H9 (cell line): ENCODE results near the gene GPR84. TPM values are rescaled to one million over a fixed set of nuclear protein-coding genes. Genes with fewer than 3 reads are reported as not detected.
"Not testable (repeated sequence)": the region's sequence is repeated elsewhere in the genome, so short reads cannot be mapped to it uniquely, and the experiment has no call there.

Experiments
- DNase-seq: peaks from one replicate; pipeline ENCODE4 v3.0.0-alpha.2; 2017
- H2AFZ ChIP-seq: one replicate; pipeline ENCODE4 v1.6.1; 2013; ENCODE audit warnings: mild to moderate bottlenecking, low read length, control low read depth, moderate library complexity
- H2AK5ac ChIP-seq: 2 replicates; pipeline ENCODE4 v1.6.1; 2013; ENCODE audit warnings: low read length, control low read depth, mixed read lengths; ENCODE audit not compliant: insufficient read length
- H2BK120ac ChIP-seq: one replicate; pipeline ENCODE4 v1.6.1; 2013; ENCODE audit warnings: low read depth, mild to moderate bottlenecking, low read length, control low read depth, inconsistent platforms; ENCODE audit not compliant: poor library complexity, severe bottlenecking
- H2BK12ac ChIP-seq: 2 replicates; pipeline ENCODE4 v1.6.1; 2013; ENCODE audit warnings: low read length, control low read depth, mixed read lengths, low read depth; ENCODE audit not compliant: insufficient read length
- H2BK15ac ChIP-seq: 2 replicates; pipeline ENCODE4 v1.6.1; 2013; ENCODE audit warnings: low read depth, low read length, control low read depth
- H2BK20ac ChIP-seq: one replicate; pipeline ENCODE4 v1.6.1; 2013; ENCODE audit warnings: low read depth, mild to moderate bottlenecking, low read length, control low read depth, inconsistent platforms; ENCODE audit not compliant: poor library complexity, severe bottlenecking
- H2BK5ac ChIP-seq: 2 replicates; pipeline ENCODE4 v1.6.1; 2013; ENCODE audit warnings: low read length, control low read depth, mixed read lengths; ENCODE audit not compliant: insufficient read length
- H3K14ac ChIP-seq: 2 replicates; pipeline ENCODE4 v1.6.1; 2013; ENCODE audit warnings: low read length, control low read depth; ENCODE audit not compliant: insufficient read depth
- H3K18ac ChIP-seq: 2 replicates; pipeline ENCODE4 v1.6.1; 2013; ENCODE audit warnings: low read depth, mild to moderate bottlenecking, mixed read lengths, low read length, control low read depth; ENCODE audit not compliant: insufficient read length
- H3K23ac ChIP-seq: 2 replicates; pipeline ENCODE4 v1.6.1; 2013; ENCODE audit warnings: low read length, control low read depth, mixed read lengths, low read depth; ENCODE audit not compliant: insufficient read length
- H3K23me2 ChIP-seq: 2 replicates; pipeline ENCODE4 v1.6.1; 2013; ENCODE audit warnings: low read depth, mild to moderate bottlenecking, mixed read lengths, low read length, control low read depth; ENCODE audit not compliant: insufficient read length, poor library complexity, severe bottlenecking
- H3K27ac ChIP-seq: 2 replicates; pipeline ENCODE4 v1.5.1; 2013; ENCODE audit warnings: low read length, control low read depth, mixed read lengths, low read depth; ENCODE audit not compliant: insufficient read length
- H3K27me3 ChIP-seq: 2 replicates; pipeline ENCODE4 v1.6.1; 2013; ENCODE audit warnings: low read length, control low read depth, inconsistent platforms; ENCODE audit not compliant: insufficient read depth
- H3K4ac ChIP-seq: 2 replicates; pipeline ENCODE4 v1.6.1; 2013; ENCODE audit warnings: low read depth, mild to moderate bottlenecking, control low read depth, inconsistent platforms, low read length, moderate library complexity
- H3K4me1 ChIP-seq: 2 replicates; pipeline ENCODE4 v1.6.1; 2013; ENCODE audit warnings: low read length, control low read depth, inconsistent platforms; ENCODE audit not compliant: insufficient read depth
- H3K4me2 ChIP-seq: 2 replicates; pipeline ENCODE4 v1.6.1; 2013; ENCODE audit warnings: low read length, control low read depth, mixed read lengths; ENCODE audit not compliant: insufficient read length, insufficient read depth
- H3K56ac ChIP-seq: 2 replicates; pipeline ENCODE4 v1.6.1; 2013; ENCODE audit warnings: low read depth, mild to moderate bottlenecking, mixed read lengths, low read length, control low read depth; ENCODE audit not compliant: insufficient read length
- H3K79me1 ChIP-seq: 2 replicates; pipeline ENCODE4 v1.6.1; 2013; ENCODE audit warnings: low read depth, mild to moderate bottlenecking, moderate library complexity, low read length, control low read depth, inconsistent platforms; ENCODE audit not compliant: insufficient read depth, poor library complexity, severe bottlenecking
- H3K79me2 ChIP-seq: 2 replicates; pipeline ENCODE4 v1.6.1; 2013; ENCODE audit warnings: low read length, control low read depth, inconsistent platforms; ENCODE audit not compliant: insufficient read depth
- H3K9ac ChIP-seq: 2 replicates; pipeline ENCODE4 v1.6.1; 2013; ENCODE audit warnings: low read length, control low read depth, mixed read lengths; ENCODE audit not compliant: insufficient read length; ENCODE audit errors: extremely low read depth
- H3K9me3 ChIP-seq: one replicate; pipeline ENCODE4 v1.6.1; 2013; ENCODE audit warnings: low read depth, low read length, inconsistent platforms; ENCODE audit not compliant: control insufficient read depth
- H3T11ph ChIP-seq: one replicate; pipeline ENCODE4 v1.6.1; 2013; ENCODE audit warnings: mild to moderate bottlenecking, low read length, control low read depth, inconsistent platforms
- H4K20me1 ChIP-seq: one replicate; pipeline ENCODE4 v1.6.1; 2013; ENCODE audit not compliant: control insufficient read depth, insufficient read length, insufficient read depth
- H4K5ac ChIP-seq: 2 replicates; pipeline ENCODE4 v1.6.1; 2013; ENCODE audit warnings: low read depth, mild to moderate bottlenecking, mixed read lengths, low read length, control low read depth; ENCODE audit not compliant: insufficient read length
- H4K8ac ChIP-seq: replicated peaks from 2 replicates; pipeline ENCODE4 v1.6.1; 2013; ENCODE audit warnings: low read length, control low read depth, mixed read lengths, low read depth; ENCODE audit not compliant: insufficient read length
- H4K91ac ChIP-seq: 2 replicates; pipeline ENCODE4 v1.6.1; 2013; ENCODE audit warnings: low read depth, mild to moderate bottlenecking, moderate library complexity, mixed read lengths, low read length, control low read depth; ENCODE audit not compliant: insufficient read length
- H3K27ac Mint-ChIP-seq, 3 experiments: 2 replicates in 2 of 3; 3 replicates in 1 of 3; pipeline ENCODE4 v1.8.0; 2020 to 2021; ENCODE audit warnings: mixed read lengths in 3 of 3, mild to moderate bottlenecking in 1 of 3, moderate library complexity in 1 of 3
- H3K27me3 Mint-ChIP-seq: 2 replicates; pipeline ENCODE4 v1.8.0; 2021; ENCODE audit warnings: low read depth, mild to moderate bottlenecking, moderate library complexity, mixed read lengths
- H3K36me3 Mint-ChIP-seq, 3 experiments: 2 replicates in 2 of 3; 3 replicates in 1 of 3; pipeline ENCODE4 v1.8.0; 2020 to 2021; ENCODE audit warnings: low read depth in 3 of 3, mixed read lengths in 3 of 3; ENCODE audit not compliant: insufficient read depth in 1 of 3
- H3K4me1 Mint-ChIP-seq, 2 experiments: 2 replicates each; pipeline ENCODE4 v1.8.0; 2020; ENCODE audit warnings: mixed read lengths in 2 of 2
- H3K4me3 Mint-ChIP-seq, 2 experiments: 2 replicates in 1 of 2; 3 replicates in 1 of 2; pipeline ENCODE4 v1.8.0; 2020 to 2021; ENCODE audit warnings: mild to moderate bottlenecking in 2 of 2, mixed read lengths in 2 of 2, moderate library complexity in 1 of 2
- H3K9me3 Mint-ChIP-seq, 2 experiments: 2 replicates in 1 of 2; 3 replicates in 1 of 2; pipeline ENCODE4 v1.8.0; 2020; ENCODE audit warnings: mild to moderate bottlenecking in 2 of 2, mixed read lengths in 2 of 2, moderate library complexity in 1 of 2
- WGBS: extraction: QIAGEN DNeasy Blood & Tissue Kit; methylation state at CpG from one replicate; pipeline ENCODE4 v1.1.7; 2013; ENCODE audit warnings: missing lambda C conversion rate, low lambda C conversion rate, mixed read lengths; ENCODE audit not compliant: insufficient read length; ENCODE audit errors: extremely low coverage; 5-methylcytosine and 5-hydroxymethylcytosine counted together
- total RNA-seq: library from RNA; stranded (reverse); gene quantifications from 2 replicates; pipeline ENCODE4 v1.2.1, GENCODE V29; 2021
- TF ChIP-seq, protein P1 (sequence below): fragments of 200-600 bp; sonication (generic); conservative IDR thresholded peaks from 3 replicates; pipeline ENCODE4 v1.8.0; 2021; ENCODE audit warnings: antibody characterized with exemption, mild to moderate bottlenecking

Gene GPR84
- total RNA-seq, 1 experiment from 2014 or later, result not detected

DNA sequence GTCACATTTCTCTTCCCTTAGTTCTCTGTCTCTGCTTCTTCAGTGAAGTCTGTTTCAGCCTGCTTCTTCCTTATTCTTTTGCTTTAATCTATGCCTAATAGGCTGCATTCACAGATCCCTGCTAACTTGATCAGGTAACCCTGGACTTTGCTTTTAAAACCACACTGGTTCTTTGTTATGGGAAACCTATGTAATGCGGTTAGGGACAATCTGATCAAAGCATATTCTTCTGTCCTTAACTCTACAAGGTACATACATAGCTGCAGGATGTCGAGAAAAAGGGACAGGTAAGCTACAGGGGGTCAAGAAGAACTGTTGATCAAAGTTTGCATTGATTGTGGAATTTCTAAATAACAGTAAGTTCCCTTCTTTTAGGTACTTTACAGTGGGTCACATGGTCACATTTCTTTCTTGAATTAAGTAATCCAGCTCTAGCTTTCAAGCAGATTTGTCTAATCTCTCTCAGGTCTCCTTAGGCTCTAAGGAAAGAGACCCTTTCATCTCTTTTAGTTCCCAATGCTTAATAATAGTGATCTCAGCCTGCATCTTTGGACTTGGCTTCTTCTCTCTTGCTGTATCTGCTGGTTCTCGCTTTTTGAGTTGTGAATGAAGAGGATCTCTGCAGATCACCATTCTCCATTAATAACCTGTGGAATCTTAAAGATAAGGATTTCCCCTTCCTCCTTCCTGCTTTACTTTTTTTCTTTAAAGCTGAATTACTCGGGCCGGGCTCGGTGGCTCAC, 35.5 kb downstream of the GPR84 start:
- H3K9ac ChIP-seq, result no peak overlapping the region
- H2BK120ac ChIP-seq, result no peak overlapping the region
- H3K9me3 ChIP-seq, result no peaks in the 10 kb centered on the region
- H4K91ac ChIP-seq, result no peak overlapping the region
- no peak overlapping the region for H3K56ac ChIP-seq
- no peaks in the 10 kb centered on the region; the same call in 1 of the 2 replicates for H3K27me3 ChIP-seq
- DNase-seq, result no peak
- no peak overlapping the region for H3K23ac ChIP-seq
- peaks cover 0 to 2% (median 0%) of the 10 kb centered on the region in 3 experiments; a peak in 2 of 7 replicates for H3K36me3 Mint-ChIP-seq
- no CpG with 5 or more reads among the region's 6 CpGs for WGBS
- no peaks in the 10 kb centered on the region for H3K27me3 Mint-ChIP-seq
- no peak overlapping the region for H2BK15ac ChIP-seq
- no peaks in the 10 kb centered on the region for H4K20me1 ChIP-seq
- peak overlapping the region in 1 of 3 experiments; percentile 82; a peak in 2 of 7 replicates for H3K27ac Mint-ChIP-seq
- no peak overlapping the region for H3K4me2 ChIP-seq
- no peaks in the 10 kb centered on the region for H3K79me1 ChIP-seq
- H3K14ac ChIP-seq, result no peak overlapping the region
- no peak overlapping the region for H2AFZ ChIP-seq
- H3K79me2 ChIP-seq, result no peaks in the 10 kb centered on the region; the same call in 1 of the 2 replicates
- no peak overlapping the region for H4K5ac ChIP-seq
- H3K4me1 ChIP-seq, result no peaks in the 10 kb centered on the region; the same call in 1 of the 2 replicates
- TF ChIP-seq, protein P1, sequence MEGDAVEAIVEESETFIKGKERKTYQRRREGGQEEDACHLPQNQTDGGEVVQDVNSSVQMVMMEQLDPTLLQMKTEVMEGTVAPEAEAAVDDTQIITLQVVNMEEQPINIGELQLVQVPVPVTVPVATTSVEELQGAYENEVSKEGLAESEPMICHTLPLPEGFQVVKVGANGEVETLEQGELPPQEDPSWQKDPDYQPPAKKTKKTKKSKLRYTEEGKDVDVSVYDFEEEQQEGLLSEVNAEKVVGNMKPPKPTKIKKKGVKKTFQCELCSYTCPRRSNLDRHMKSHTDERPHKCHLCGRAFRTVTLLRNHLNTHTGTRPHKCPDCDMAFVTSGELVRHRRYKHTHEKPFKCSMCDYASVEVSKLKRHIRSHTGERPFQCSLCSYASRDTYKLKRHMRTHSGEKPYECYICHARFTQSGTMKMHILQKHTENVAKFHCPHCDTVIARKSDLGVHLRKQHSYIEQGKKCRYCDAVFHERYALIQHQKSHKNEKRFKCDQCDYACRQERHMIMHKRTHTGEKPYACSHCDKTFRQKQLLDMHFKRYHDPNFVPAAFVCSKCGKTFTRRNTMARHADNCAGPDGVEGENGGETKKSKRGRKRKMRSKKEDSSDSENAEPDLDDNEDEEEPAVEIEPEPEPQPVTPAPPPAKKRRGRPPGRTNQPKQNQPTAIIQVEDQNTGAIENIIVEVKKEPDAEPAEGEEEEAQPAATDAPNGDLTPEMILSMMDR, result no peak
- no peak overlapping the region for H2BK5ac ChIP-seq
- H4K8ac ChIP-seq, result no peak overlapping the region
- no peaks in the 10 kb centered on the region for H3K23me2 ChIP-seq
- no peak overlapping the region for H2AK5ac ChIP-seq
- H2BK12ac ChIP-seq, result no peak overlapping the region
- H3K4me1 Mint-ChIP-seq, result peaks cover 22 to 30% of the 10 kb centered on the region in 2 experiments
- no peak overlapping the region for H3K4ac ChIP-seq
- H3K9me3 Mint-ChIP-seq, result no peaks in the 10 kb centered on the region
- H3K4me3 Mint-ChIP-seq, result no peak overlapping the region
- no peak overlapping the region for H3K18ac ChIP-seq
- H3K27ac ChIP-seq, result no peak overlapping the region
- no peak overlapping the region for H3T11ph ChIP-seq
- no peak overlapping the region for H2BK20ac ChIP-seq

DNA sequence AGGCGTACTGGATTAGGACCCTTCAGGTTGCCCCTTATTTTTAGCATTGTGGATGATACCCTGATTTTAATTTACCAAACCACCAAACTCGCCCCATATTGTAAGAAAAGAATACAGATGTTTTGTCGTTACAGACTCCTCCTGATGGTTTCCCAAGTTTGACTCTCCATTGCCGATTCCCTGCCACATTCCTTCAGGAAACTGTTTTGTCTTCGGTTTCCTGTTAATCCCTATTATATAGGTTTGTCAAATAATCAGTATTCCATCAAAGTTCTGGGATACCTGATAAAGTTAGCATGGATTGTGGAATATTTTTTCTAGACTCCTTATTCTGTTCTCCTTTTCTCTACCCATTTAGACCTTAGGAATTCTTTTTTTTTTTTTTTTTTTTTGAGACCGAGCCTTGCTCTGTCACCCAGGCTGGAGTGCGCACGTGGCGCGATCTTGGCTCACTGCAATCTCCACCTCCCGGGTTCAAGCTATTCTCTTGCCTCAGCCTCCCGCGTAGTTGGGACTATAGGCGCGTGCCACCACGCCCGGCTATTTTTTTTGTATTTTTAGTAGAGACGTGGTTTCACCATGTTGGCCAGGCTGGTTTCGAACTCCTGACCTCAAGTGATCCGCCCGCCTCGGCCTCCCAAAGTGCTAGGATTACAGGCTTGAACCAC, 38.7 kb downstream of the GPR84 start:
- Histone ChIP-seq H3K9ac (peak overlapping the region; percentile 94), H3K14ac (peak overlapping the region; percentile 85; the same call in 1 of the 2 replicates), H3K4me2 (peak overlapping the region; percentile 72), H3K18ac (peak overlapping the region; percentile 93)
- not testable (repeated sequence) for DNase-seq, H2BK15ac ChIP-seq, H4K8ac ChIP-seq, H3K23me2 ChIP-seq, H4K20me1 ChIP-seq, H2AK5ac ChIP-seq, H4K91ac ChIP-seq, H3K27ac ChIP-seq, H3K27me3 Mint-ChIP-seq, H4K5ac ChIP-seq, H3K23ac ChIP-seq, H3K36me3 Mint-ChIP-seq, H2BK12ac ChIP-seq, H3K79me2 ChIP-seq, H3K79me1 ChIP-seq, H3K4me1 ChIP-seq, H3K9me3 ChIP-seq, H3K4ac ChIP-seq, H3T11ph ChIP-seq, H2BK120ac ChIP-seq, H3K27me3 ChIP-seq, H2AFZ ChIP-seq, H3K9me3 Mint-ChIP-seq, H3K56ac ChIP-seq, H2BK20ac ChIP-seq, H2BK5ac ChIP-seq
- Mint-ChIP-seq H3K4me1 (peaks cover 21 to 30% of the 10 kb centered on the region in 2 experiments), H3K27ac (peak overlapping the region; percentile 99 to 100 (median 99)), H3K4me3 (peak overlapping the region; percentile 99 to 100)
- no CpG with 5 or more reads among the region's 22 CpGs for WGBS
